ENCODE data around the gene PLCB2. TPM values are rescaled to one million over a fixed set of nuclear protein-coding genes. Genes with fewer than 3 reads are reported as not detected.

PLCB2 gene
- total and polyA plus RNA-seq, 9 of the 15 experiments (the other 6 are each of a cell fraction or from before 2014, with no cell fraction given): 0.37 to 12.3 (median 8.0) TPM

DNA sequence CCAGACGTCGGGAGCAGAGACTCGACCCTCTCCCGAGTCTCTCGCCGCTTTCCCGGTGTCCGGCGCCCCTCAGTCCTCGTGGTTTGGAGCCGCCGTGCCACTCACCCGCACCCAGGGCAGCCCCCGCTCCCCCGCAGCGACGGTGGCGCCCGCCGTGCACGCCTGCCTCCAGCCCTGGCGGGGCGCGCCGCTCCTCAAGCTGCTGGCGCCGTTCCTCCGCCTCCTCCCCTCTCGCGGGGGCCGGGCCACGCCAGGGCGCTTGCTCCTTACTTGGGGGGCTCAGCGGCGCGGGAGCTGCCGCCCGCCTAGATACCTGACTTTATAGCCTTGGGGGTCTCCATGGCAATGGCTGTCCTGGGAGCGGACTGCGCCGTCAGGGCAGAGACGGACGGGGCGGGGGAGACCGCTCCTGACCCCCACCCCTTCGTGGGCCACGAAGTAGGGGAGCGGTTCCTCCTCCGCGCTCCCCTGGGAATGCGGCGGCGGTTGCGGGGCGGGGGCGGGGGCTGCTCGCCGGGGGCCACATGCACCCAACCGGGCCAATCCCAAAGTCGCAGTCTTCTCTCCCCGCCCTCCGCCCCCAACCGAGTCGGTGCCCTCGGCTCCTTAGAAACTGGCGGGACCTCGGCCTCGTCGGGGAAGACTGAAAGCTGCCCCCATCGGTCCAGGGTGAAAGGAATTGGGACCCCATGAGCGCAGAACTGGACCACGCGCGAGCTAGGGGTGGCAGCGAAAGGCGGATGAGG is 24.7 kb downstream of the PLCB2 start, which contains the start of gene ANKRD63 (continued):
- TF ChIP-seq, protein P1, sequence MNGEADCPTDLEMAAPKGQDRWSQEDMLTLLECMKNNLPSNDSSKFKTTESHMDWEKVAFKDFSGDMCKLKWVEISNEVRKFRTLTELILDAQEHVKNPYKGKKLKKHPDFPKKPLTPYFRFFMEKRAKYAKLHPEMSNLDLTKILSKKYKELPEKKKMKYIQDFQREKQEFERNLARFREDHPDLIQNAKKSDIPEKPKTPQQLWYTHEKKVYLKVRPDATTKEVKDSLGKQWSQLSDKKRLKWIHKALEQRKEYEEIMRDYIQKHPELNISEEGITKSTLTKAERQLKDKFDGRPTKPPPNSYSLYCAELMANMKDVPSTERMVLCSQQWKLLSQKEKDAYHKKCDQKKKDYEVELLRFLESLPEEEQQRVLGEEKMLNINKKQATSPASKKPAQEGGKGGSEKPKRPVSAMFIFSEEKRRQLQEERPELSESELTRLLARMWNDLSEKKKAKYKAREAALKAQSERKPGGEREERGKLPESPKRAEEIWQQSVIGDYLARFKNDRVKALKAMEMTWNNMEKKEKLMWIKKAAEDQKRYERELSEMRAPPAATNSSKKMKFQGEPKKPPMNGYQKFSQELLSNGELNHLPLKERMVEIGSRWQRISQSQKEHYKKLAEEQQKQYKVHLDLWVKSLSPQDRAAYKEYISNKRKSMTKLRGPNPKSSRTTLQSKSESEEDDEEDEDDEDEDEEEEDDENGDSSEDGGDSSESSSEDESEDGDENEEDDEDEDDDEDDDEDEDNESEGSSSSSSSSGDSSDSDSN (IDR thresholded peaks at IDR 0.05; ENCODE audit: borderline replicate concordance in 1 of 2, low read depth in 2 of 2, low read length in 2 of 2): peak in 1 of 2 experiments; percentile 25; a peak in 1 of 4 replicates
- TF ChIP-seq RAD51 (IDR thresholded peaks at IDR 0.05; ENCODE audit: borderline replicate concordance, low read depth) (no peak), PHF21A (IDR thresholded peaks at IDR 0.05; ENCODE audit: borderline replicate concordance, low read depth) (no peak), TARDBP (IDR thresholded peaks at IDR 0.05) (no peak), SP1 (CRISPR knock-in tag; IDR thresholded peaks at IDR 0.05) (0 out of 2 replicates have a peak, but pooled peaks have one; percentile 57), ZNF717 (CRISPR knock-in tag; IDR thresholded peaks at IDR 0.05) (no peak), POLR2G (IDR thresholded peaks at IDR 0.05; ENCODE audit: low read depth, low read length) (peak; percentile 72), ZNF174 (CRISPR knock-in tag; IDR thresholded peaks at IDR 0.05) (no peak), NFIC (IDR thresholded peaks at IDR 0.05) (peak; percentile 55), KLF1 (tag; IDR thresholded peaks at IDR 0.05) (no peak), EWSR1 (IDR thresholded peaks at IDR 0.05; ENCODE audit: borderline replicate concordance, low read depth, partially characterized antibody) (no peak), RAD21 (CRISPR knock-in tag; conservative IDR thresholded peaks at IDR 0.05 in 1 of 2, IDR thresholded peaks at IDR 0.05 in 1 of 2) (no peak), SP2 (IDR thresholded peaks at IDR 0.05; ENCODE audit: extremely low read depth, low read depth, low read length, poor library complexity, severe bottlenecking) (no peak), DIDO1 (tag; IDR thresholded peaks at IDR 0.05; ENCODE audit: low read depth) (no peak), SETDB1 (IDR thresholded peaks at IDR 0.05; ENCODE audit: low read length) (no peak)
- TF ChIP-seq, protein P2, sequence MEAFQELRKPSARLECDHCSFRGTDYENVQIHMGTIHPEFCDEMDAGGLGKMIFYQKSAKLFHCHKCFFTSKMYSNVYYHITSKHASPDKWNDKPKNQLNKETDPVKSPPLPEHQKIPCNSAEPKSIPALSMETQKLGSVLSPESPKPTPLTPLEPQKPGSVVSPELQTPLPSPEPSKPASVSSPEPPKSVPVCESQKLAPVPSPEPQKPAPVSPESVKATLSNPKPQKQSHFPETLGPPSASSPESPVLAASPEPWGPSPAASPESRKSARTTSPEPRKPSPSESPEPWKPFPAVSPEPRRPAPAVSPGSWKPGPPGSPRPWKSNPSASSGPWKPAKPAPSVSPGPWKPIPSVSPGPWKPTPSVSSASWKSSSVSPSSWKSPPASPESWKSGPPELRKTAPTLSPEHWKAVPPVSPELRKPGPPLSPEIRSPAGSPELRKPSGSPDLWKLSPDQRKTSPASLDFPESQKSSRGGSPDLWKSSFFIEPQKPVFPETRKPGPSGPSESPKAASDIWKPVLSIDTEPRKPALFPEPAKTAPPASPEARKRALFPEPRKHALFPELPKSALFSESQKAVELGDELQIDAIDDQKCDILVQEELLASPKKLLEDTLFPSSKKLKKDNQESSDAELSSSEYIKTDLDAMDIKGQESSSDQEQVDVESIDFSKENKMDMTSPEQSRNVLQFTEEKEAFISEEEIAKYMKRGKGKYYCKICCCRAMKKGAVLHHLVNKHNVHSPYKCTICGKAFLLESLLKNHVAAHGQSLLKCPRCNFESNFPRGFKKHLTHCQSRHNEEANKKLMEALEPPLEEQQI (IDR thresholded peaks at IDR 0.05): no peak
- TF ChIP-seq, protein P3, sequence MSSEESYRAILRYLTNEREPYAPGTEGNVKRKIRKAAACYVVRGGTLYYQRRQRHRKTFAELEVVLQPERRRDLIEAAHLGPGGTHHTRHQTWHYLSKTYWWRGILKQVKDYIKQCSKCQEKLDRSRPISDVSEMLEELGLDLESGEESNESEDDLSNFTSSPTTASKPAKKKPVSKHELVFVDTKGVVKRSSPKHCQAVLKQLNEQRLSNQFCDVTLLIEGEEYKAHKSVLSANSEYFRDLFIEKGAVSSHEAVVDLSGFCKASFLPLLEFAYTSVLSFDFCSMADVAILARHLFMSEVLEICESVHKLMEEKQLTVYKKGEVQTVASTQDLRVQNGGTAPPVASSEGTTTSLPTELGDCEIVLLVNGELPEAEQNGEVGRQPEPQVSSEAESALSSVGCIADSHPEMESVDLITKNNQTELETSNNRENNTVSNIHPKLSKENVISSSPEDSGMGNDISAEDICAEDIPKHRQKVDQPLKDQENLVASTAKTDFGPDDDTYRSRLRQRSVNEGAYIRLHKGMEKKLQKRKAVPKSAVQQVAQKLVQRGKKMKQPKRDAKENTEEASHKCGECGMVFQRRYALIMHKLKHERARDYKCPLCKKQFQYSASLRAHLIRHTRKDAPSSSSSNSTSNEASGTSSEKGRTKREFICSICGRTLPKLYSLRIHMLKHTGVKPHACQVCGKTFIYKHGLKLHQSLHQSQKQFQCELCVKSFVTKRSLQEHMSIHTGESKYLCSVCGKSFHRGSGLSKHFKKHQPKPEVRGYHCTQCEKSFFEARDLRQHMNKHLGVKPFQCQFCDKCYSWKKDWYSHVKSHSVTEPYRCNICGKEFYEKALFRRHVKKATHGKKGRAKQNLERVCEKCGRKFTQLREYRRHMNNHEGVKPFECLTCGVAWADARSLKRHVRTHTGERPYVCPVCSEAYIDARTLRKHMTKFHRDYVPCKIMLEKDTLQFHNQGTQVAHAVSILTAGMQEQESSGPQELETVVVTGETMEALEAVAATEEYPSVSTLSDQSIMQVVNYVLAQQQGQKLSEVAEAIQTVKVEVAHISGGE (CRISPR knock-in tag; IDR thresholded peaks at IDR 0.05): no peak
